ENCODE measurements around the gene STXBP2. TPM values are rescaled to one million over a fixed set of nuclear protein-coding genes. Genes with fewer than 3 reads are reported as not detected.

STXBP2 gene
- total and polyA plus RNA-seq, 10 donors, result 58.8 to 455 (median 182) TPM

DNA sequence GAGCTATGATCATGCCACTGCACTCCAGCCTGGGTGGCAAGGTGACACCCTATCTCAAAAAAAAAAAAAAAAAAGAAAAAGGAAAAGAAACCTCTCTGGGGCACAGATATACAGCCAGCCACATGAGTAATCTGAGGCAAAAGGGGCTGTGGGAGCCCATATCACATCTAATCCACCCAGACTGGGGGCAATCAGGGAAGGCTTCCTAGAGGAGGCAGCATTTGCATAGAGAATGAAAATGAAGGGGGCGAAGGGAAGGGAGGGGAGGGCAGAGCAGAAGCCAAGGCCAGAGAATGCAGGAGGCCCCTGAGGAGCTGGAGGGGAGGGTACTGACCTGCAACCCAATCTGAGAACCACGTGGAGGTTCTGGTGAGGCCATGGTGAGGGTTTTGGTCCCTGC is 13.2 kb downstream of the STXBP2 start:
- H3K9me3 ChIP-seq, result no peaks in the 10 kb centered on the region
- intact Hi-C loops (cut with DNase I; ENCODE audit: low total_unique reads), result no loop called here
- 40 to 54% (median 43%) methylated on average over 2 of the region's 2 CpGs for WGBS, 5 donors

DNA sequence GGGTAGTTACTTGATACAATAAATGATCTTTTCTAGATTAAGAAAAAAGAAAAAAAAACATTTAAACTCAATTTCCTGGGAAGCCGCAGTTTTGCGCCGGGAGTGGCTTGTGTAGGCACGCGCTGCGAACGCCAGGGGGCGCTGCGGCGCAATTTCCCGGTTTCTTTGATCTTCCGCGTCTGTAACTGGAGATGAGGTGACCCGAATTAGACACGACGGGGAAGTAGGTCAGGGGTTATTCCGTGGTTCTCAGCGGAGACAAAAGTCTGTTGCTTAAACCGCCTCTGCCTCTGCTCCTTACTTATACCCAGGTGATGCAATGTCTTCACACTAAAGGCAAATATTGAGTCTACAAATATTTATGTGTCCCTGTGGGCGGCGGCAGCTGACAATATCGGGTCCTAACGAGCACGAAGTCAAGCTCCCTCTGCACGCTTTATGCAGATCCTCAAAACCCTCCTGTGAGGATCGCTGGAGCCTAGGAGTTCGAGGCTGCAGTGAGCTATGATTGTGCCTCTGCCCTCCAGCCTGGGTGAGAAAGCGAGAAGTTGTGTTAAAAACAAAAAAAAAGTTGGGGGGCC is 15.2 kb downstream of the STXBP2 start:
- TF ChIP-seq POLR2A (IDR thresholded peaks at IDR 0.05) (no peak), POLR2AphosphoS5 (IDR thresholded peaks at IDR 0.05) (peak; percentile 59 to 77 (median 75)), CTCF (IDR thresholded peaks at IDR 0.05 in 8 of 11, conservative IDR thresholded peaks at IDR 0.05 in 3 of 11) (peak; percentile 96 to 100 (median 99))
- H3K9me3 ChIP-seq, result no peaks in the 10 kb centered on the region
- H3K36me3 ChIP-seq, result peaks cover 0 to 11% (median 3%) of the 10 kb centered on the region in 6 donors
- intact Hi-C loops (cut with DNase I; ENCODE audit: low total_unique reads), result no loop called here
- H3K27ac ChIP-seq, result peak overlapping the region in 7 of 8 donors; percentile 54 to 93 (median 84)
- peaks cover 0 to 14% (median 0%) of the 10 kb centered on the region in 7 donors for H3K27me3 ChIP-seq (replicated peaks in 1 of 7)
- peak; percentile 96 for DNase-seq
- H3K4me3 ChIP-seq, result peak overlapping the region in 5 of 8 donors; percentile 6 to 61 (median 25)
- peaks cover 3 to 60% (median 14%) of the 10 kb centered on the region in 6 donors for H3K4me1 ChIP-seq
- WGBS, 5 donors, result 3 to 6% (median 4%) methylated on average over 28 of the region's 28 CpGs

More for the DNA sequence above, 13.2 kb downstream of the STXBP2 start:
- Histone ChIP-seq H3K4me3 (no peak overlapping the region), H3K27ac (no peak overlapping the region), H3K36me3 (peaks cover 0 to 30% (median 19%) of the 10 kb centered on the region in 6 donors), H3K4me1 (peaks cover 3 to 61% (median 14%) of the 10 kb centered on the region in 6 donors), H3K27me3 (replicated peaks in 1 of 7) (peaks cover 0 to 14% (median 0%) of the 10 kb centered on the region in 7 donors)
- no peak for DNase-seq
- no peak for TF ChIP-seq POLR2AphosphoS5 (IDR thresholded peaks at IDR 0.05)
- TF ChIP-seq POLR2A (IDR thresholded peaks at IDR 0.05), result no peak
- no peak for TF ChIP-seq CTCF (IDR thresholded peaks at IDR 0.05 in 8 of 11, conservative IDR thresholded peaks at IDR 0.05 in 3 of 11)

GRCh38 chr19:7654401-7654800 is 17.5 kb downstream of the STXBP2 start:
- TF ChIP-seq CTCF (IDR thresholded peaks at IDR 0.05 in 8 of 11, conservative IDR thresholded peaks at IDR 0.05 in 3 of 11) (no peak), POLR2A (IDR thresholded peaks at IDR 0.05) (no peak), POLR2AphosphoS5 (IDR thresholded peaks at IDR 0.05) (no peak)
- WGBS, 5 donors, result 61 to 86% (median 81%) methylated on average over 8 of the region's 8 CpGs
- intact Hi-C loops (cut with DNase I; ENCODE audit: low total_unique reads), result no loop called here
- Histone ChIP-seq H3K9me3 (no peaks in the 10 kb centered on the region), H3K27ac (peak overlapping the region in 5 of 8 donors; percentile 83 to 93 (median 90)), H3K27me3 (replicated peaks in 1 of 7) (peaks cover 0 to 14% (median 0%) of the 10 kb centered on the region in 7 donors), H3K36me3 (no peaks in the 10 kb centered on the region), H3K4me1 (peaks cover 3 to 78% (median 29%) of the 10 kb centered on the region in 6 donors), H3K4me3 (no peak overlapping the region)
- no peak for DNase-seq

GRCh38 chr19:7655581-7655980 is 18.7 kb downstream of the STXBP2 start:
- Histone ChIP-seq H3K9me3 (no peaks in the 10 kb centered on the region), H3K4me3 (peak overlapping the region in 1 of 8 donors; percentile 4), H3K27ac (peak overlapping the region in 7 of 8 donors; percentile 72 to 93 (median 88)), H3K36me3 (no peaks in the 10 kb centered on the region), H3K4me1 (peaks cover 3 to 78% (median 29%) of the 10 kb centered on the region in 6 donors), H3K27me3 (replicated peaks in 1 of 7) (peaks cover 0 to 10% (median 0%) of the 10 kb centered on the region in 7 donors)
- WGBS, 5 donors, result 37 to 60% (median 47%) methylated on average over 8 of the region's 8 CpGs
- TF ChIP-seq POLR2A (IDR thresholded peaks at IDR 0.05) (no peak), CTCF (IDR thresholded peaks at IDR 0.05 in 8 of 11, conservative IDR thresholded peaks at IDR 0.05 in 3 of 11) (no peak), POLR2AphosphoS5 (IDR thresholded peaks at IDR 0.05) (peak in 1 of 3 donors; percentile 38)
- DNase-seq, result no peak
- intact Hi-C loops (cut with DNase I; ENCODE audit: low total_unique reads), result no loop called here
